Measurements from ENCODE around the gene CBLC. TPM values are rescaled to one million over a fixed set of nuclear protein-coding genes. Genes with fewer than 3 reads are reported as not detected.

The CBLC gene
- polyA plus RNA-seq, 10 donors: 0.15 to 2.8 (median 0.86) TPM; not detected in 6

GRCh38 chr19:44795398-44795987, 17.8 kb downstream of the CBLC start:
- DNase-seq: no peak

DNA sequence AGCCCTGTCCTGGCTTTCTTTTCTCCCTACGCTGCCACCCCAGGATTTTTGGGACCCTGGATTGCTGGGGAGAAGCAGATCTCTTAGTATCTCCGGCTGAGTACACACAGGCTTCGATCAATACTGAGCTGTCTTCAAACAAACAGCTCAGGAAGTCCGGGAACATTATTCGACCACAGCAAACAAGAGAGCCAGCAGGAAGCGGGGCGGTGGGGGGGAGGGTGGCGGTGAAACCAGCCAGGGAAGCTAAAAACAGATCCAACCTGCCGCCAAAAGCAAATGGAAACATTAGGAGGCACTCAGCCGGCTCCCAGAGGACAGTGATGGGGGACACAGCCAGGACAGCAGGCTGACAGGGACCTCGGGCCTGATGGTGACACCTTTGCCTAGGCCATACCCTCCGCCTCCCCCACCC, 19.0 kb downstream of the CBLC start:
- peak in 2 of 3 donors; percentile 24 to 55 for DNase-seq

DNA sequence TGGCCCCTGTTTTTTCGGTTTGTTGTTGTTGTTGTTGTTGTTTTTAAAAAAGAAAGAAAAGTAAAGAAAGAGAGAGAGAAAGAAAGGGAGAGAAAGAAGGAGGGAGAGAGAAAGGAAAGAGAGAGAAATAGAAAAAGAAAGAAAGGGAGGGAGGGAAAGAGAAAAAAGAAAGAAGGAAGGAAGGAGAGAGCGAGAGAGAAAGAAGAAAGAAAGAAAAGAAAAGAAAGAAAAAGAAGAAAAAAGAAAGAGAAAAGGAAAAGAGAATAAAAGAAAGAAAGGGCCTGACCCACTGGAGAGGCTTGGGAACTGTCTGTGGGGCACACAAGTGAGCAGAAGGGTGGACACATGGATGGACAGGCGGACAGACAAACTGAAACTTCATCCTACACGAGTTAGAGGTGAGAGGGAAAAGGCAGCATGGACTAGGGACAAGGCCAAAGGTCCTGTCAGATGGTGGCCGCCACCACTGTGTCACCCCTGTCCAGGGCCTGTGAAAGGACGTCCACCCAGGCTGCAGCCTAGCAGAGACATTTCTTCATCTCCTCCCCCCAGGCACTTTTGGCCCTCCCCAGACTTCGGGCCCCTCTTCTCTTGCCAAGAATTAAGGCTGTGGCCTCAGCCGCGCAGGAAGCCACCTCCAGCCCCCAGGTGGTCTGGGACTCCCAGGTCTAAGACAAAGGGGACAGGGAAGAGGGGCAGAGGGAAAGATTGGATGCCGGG, 22.1 kb downstream of the CBLC start:
- DNase-seq: no peak

- DNase-seq: peak; percentile 50 to 87 (median 77)
Observed at GRCh38 chr19:44800461-44800860, 22.8 kb downstream of the CBLC start.

- DNase-seq: no peak
Observed at GRCh38 chr19:44803442-44804428, 26.0 kb downstream of the CBLC start.

DNA sequence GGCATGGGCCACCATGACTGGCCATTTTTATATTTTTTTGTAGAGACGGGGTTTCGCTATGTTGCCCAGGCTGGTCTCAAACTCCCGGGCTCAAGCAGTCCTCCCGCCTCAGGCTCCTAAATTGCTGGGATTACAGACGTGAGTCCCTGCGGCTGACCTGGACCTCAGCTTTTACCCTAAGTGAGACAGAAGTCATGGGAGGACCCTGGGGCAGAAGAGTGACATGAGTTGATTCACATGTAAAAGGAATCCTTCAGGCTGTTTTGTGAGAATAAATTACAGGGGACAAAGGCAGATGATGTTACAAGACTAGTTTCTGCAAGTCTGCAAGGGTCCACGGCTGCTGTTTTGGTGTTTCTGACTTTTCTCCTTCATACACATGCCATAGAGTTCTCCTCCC, 28.6 kb downstream of the CBLC start:
- no peak for DNase-seq

DNA sequence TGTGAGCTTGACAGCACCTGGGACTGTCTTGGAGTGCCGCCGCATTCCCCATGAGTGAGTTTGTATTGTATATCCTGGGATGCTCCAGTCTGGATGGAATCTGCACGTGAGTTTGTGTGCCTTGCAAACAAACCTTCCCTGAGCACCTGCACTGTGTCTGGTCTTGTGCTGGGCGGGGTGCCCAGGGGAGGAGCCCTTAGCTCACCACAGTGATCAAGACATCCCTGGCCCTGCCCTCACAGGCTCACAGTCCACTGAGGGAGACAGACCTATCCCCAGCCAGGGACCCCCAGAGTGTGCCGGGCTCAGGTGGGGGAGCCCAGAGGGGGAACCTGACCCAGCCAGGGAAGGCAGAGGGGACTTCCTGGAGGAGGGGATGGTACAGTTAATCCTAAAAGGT, 29.5 kb downstream of the CBLC start:
- no peak for DNase-seq

GRCh38 chr19:44807652-44808462, 30.2 kb downstream of the CBLC start:
- DNase-seq: peak in 2 of 3 donors; percentile 39 to 67

DNA sequence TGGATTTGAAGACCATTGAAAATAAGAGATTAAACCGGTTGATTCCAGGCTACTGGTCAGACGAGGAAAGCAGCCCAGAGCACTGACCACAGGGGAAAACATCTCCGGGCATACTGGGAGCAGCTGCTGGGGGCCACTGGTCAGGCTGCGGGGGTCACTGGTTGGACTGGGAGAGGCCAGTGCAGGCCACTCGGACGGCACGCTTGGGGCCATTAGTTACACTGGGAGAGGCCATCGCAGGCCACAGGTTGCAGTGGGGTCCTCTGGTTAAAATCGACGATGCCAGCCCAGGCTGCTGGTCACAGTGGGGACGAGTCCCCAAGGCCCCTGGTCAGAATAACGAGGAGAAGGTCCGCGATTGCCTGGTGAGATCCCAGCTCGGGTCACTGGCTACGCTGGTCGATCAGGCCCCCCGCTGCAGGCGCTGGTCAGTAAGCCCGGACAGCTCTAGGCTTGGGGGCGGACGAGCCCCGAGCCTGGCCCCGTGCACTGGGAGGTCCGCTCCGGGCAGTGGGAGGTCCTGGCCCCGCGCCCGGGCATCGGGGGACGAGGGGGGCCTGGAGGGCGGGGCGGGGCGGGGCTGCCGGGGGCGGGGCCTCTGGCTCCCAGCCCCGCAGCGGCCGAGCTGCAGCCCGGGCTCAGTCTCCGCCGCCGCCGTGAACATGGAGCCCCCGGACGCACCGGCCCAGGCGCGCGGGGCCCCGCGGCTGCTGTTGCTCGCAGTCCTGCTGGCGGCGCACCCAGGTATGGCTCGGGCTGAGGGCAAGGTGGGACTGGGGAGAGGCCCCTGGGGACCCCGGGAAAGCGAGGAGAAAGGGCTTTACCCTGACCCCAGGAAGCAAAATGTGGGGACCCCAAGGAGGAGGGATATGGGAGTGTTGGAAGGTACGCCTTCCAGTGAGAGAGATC, 31.0 kb downstream of the CBLC start, which contains the start of gene BCAM:
TSS of gene BCAM (plus strand) at position 641 of the 909 bp plus-strand sequence. CDS start at position 663, 22 bp downstream.
- DNase-seq: peak; percentile 79 to 90 (median 85)

DNA sequence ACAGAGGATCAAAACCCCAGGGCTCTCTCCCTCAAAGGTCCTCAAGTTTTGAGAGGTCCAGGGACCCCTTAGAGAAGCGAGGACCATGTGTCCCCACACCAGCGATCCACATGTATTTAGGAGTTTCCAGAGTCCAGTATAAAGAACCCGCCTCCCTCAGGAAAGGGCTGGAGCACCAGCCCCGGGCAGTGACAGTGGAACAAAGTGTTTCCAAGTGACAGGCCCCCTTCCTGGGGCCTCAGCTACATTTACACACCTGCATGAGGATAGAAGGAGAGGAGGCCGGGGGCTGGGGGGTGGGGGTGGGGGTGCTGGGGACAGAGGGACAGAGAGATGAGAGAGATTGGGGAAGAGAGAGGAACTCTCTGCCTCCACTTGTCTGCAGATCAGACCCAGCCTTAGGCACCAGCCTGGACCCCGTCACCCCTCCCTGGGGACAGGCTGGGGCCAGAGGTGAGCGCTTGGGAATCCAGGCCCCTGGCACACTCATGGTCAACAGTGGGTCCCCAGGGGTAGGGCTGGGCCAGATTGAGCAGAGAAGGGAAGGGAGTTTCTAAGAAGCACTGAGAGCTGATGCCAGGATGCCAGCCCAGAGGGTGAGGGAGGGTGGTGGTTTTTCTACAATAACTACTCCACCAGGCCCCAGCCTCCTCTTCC, 32.0 kb downstream of the CBLC start:
- peak in 1 of 3 donors; percentile 35 for DNase-seq

DNA sequence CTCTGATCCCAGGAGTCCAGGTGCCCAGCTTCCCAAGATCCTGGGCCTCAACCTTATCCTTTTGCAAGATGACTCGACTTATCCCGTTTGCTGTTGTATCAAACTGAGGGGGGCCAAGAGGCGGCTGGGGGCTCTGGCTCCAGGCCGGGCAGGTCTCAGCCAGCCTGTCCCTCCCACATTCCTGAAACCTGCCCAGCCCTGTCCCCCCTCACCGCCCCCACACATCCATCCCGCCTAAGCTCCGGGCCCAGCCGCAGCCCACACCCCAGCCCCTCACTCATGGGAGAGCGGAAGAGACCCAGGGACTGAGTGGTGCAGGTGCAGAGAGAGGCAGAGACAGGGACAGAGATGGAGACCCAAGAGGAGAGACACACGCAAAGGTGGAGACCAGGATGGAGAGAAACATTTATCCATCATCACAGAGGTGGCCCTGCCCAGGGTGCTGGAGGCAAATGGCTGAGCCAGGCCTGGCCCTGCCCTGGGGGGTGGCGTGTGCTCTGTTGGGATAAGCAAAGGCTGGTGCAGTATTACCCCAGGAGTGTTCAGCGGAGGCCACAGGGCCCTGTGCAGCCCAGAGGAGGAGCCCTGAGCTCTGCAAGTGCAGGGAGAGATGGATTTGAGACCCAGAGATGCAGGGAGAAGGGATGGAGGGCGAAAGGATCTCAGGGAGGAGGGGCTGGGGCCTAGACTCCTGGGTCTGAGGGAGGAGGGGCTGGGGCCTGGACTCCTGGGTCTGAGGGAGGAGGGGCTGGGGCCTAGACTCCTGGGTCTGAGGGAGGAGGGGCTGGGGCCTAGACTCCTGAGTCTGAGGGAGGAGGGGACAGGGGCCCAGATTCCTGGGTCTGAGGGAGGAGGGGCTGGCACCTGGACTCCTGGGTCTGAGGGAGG, 32.8 kb downstream of the CBLC start:
- no peak for DNase-seq

DNA sequence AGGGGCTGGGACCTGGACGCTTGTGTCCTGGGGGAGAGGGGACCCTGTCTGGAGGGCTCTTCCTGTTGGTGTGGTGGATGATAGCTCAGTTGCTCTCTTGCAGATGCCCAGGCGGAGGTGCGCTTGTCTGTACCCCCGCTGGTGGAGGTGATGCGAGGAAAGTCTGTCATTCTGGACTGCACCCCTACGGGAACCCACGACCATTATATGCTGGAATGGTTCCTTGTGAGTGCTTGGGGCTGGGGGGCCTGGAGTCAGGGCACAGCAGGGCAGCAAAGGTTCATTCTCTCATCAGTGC, 33.4 kb downstream of the CBLC start:
- DNase-seq: no peak

GRCh38 chr19:44812142-44812718, 34.5 kb downstream of the CBLC start:
- no peak for DNase-seq

- no peak for DNase-seq
Observed at GRCh38 chr19:44813070-44813840, 35.6 kb downstream of the CBLC start.

- DNase-seq: no peak
Observed at GRCh38 chr19:44813841-44814470, 36.3 kb downstream of the CBLC start.

GRCh38 chr19:44814517-44814916, 36.8 kb downstream of the CBLC start:
- DNase-seq: no peak

GRCh38 chr19:44816301-44816700, 38.6 kb downstream of the CBLC start:
- peak; percentile 58 to 68 (median 64) for DNase-seq

Measured in muscle of back (tissue), 11 donors.